GM21528 (cell line): ENCODE results near the gene ZNF485.

ENCODE experiments used
- ATAC-seq: cut with Tn5 transposase; IDR thresholded peaks from one replicate; pipeline ENCODE4 v1.9.1; 2021; ENCODE audit warnings: mild to moderate bottlenecking, moderate library complexity; ENCODE audit not compliant: unreplicated experiment, low FRiP score

ZNF485 gene

GRCh38 chr10:43666552-43666951 lies 60.3 kb downstream of the ZNF485 start:
- no peak for ATAC-seq

- ATAC-seq, result no peak
Measured at GRCh38 chr10:43667317-43667731, 61.1 kb downstream of the ZNF485 start.
